ENCODE results near the gene ZNF648.
"Not testable (repeated sequence)": the region's sequence is repeated elsewhere in the genome, so short reads cannot be mapped to it uniquely, and the experiment has no call there.

Gene ZNF648

DNA sequence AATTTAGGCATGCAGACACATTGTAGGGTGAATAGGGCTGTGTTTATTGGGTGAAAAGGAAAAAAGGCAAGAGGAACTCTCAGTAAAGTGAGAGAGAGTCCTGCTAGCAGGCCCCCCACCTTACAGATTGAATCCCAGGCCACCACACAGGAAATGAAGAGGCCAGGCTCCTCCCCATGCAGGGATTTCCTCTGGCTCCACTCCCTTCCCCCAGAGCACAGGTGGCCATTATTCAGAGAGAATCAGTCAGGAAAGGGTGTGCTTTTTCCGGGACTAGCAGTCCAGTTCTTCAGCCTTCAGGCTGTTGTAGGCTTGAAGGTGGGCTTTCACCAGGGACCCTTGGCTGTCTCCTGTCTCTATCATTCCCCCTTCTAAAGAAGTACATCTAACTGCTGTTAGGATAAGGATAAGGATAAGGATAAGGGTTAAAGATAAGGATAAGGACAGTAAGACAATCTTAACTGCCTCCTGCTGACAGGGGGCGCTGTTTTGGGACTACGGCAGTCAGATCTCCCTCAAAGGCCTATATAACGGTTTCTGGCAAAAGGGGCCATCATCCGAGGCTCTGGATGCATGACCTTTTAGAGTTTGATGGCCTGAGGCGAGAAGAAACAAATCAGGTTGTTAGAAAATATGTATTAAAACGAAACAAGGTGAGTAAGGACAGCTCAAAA lies 26.3 kb downstream of the ZNF648 start:
- no peak for DNase-seq (ENCODE audit: low read depth)
- no peak overlapping the region for H3K4me3 ChIP-seq (ENCODE audit: control insufficient read depth, low read depth, low read length)
- TF ChIP-seq, protein P1, sequence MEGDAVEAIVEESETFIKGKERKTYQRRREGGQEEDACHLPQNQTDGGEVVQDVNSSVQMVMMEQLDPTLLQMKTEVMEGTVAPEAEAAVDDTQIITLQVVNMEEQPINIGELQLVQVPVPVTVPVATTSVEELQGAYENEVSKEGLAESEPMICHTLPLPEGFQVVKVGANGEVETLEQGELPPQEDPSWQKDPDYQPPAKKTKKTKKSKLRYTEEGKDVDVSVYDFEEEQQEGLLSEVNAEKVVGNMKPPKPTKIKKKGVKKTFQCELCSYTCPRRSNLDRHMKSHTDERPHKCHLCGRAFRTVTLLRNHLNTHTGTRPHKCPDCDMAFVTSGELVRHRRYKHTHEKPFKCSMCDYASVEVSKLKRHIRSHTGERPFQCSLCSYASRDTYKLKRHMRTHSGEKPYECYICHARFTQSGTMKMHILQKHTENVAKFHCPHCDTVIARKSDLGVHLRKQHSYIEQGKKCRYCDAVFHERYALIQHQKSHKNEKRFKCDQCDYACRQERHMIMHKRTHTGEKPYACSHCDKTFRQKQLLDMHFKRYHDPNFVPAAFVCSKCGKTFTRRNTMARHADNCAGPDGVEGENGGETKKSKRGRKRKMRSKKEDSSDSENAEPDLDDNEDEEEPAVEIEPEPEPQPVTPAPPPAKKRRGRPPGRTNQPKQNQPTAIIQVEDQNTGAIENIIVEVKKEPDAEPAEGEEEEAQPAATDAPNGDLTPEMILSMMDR (conservative IDR thresholded peaks at IDR 0.05; ENCODE audit: control insufficient read depth, insufficient read depth, low read depth, low read length): peak; percentile 28

GRCh38 chr1:182032251-182032650 lies 29.3 kb downstream of the ZNF648 start:
- TF ChIP-seq, protein P1 (conservative IDR thresholded peaks at IDR 0.05; ENCODE audit: control insufficient read depth, insufficient read depth, low read depth, low read length): no peak
- no peak overlapping the region for H3K4me3 ChIP-seq (ENCODE audit: control insufficient read depth, low read depth, low read length)
- DNase-seq (ENCODE audit: low read depth): peak; percentile 5

- DNase-seq (ENCODE audit: low read depth): peak; percentile 88
- H3K4me3 ChIP-seq (ENCODE audit: control insufficient read depth, low read depth, low read length): peak overlapping the region; percentile 59
- TF ChIP-seq, protein P1 (conservative IDR thresholded peaks at IDR 0.05; ENCODE audit: control insufficient read depth, insufficient read depth, low read depth, low read length): no peak
Observed at GRCh38 chr1:182029379-182030331, 31.9 kb downstream of the ZNF648 start.

GRCh38 chr1:182029002-182029378 lies 32.5 kb downstream of the ZNF648 start:
- DNase-seq (ENCODE audit: low read depth): no peak
- TF ChIP-seq, protein P1 (conservative IDR thresholded peaks at IDR 0.05; ENCODE audit: control insufficient read depth, insufficient read depth, low read depth, low read length): no peak
- H3K4me3 ChIP-seq (ENCODE audit: control insufficient read depth, low read depth, low read length): peak overlapping the region; percentile 59

GRCh38 chr1:182015360-182015759 lies 46.2 kb downstream of the ZNF648 start:
- no peak overlapping the region for H3K4me3 ChIP-seq (ENCODE audit: control insufficient read depth, low read depth, low read length)
- TF ChIP-seq, protein P1 (conservative IDR thresholded peaks at IDR 0.05; ENCODE audit: control insufficient read depth, insufficient read depth, low read depth, low read length): peak; percentile 16

GRCh38 chr1:182010800-182011370 lies 50.6 kb downstream of the ZNF648 start:
- H3K4me3 ChIP-seq (ENCODE audit: control insufficient read depth, low read depth, low read length): not testable (repeated sequence)

More at GRCh38 chr1:182015360-182015759, 46.2 kb downstream of the ZNF648 start:
- peak; percentile 1 for DNase-seq (ENCODE audit: low read depth)

GRCh38 chr1:182005398-182005797 lies 56.1 kb downstream of the ZNF648 start:
- not testable (repeated sequence) for H3K4me3 ChIP-seq (ENCODE audit: control insufficient read depth, low read depth, low read length); DNase-seq (ENCODE audit: low read depth)

More at GRCh38 chr1:182010800-182011370, 50.6 kb downstream of the ZNF648 start:
- DNase-seq (ENCODE audit: low read depth): not testable (repeated sequence)
